ENCODE data around the gene PTPN11.
"Not testable (repeated sequence)": the region's sequence is repeated elsewhere in the genome, so short reads cannot be mapped to it uniquely, and the experiment has no call there.

Gene PTPN11

GRCh38 chr12:112518365-112518735 lies 99.6 kb downstream of the PTPN11 start:
- no peak for DNase-seq

DNA sequence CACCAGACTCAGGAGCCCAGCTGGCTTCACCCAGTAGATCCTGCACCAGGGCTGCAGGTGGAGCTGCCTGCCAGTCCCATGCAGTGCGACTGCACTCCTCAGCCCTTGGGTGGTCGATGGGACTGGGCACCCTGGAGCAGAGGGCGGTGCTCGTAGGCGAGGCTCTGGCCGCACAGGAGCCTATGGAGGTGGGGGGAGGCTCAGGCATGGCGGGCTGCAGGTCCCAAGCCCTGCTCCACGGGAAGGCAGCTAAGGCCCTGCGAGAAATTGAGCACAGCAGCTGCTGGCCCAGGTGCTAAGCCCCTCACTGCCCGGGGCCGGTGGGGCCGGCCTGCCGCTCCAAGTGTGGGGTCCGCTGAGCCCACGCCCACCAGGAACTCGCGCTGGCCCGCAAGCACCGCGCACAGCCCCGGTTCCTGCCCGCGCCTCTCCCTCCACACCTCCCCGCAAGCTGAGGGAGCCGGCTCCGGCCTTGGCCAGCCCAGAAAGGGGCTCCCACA lies 101.1 kb downstream of the PTPN11 start:
- not testable (repeated sequence) for DNase-seq

GRCh38 chr12:112523856-112524255 lies 105.1 kb downstream of the PTPN11 start:
- DNase-seq: no peak

- DNase-seq: no peak
Measured at GRCh38 chr12:112524269-112524668, 105.5 kb downstream of the PTPN11 start.

- no peak for DNase-seq
Measured at GRCh38 chr12:112524676-112525425, 106.1 kb downstream of the PTPN11 start.

GRCh38 chr12:112525426-112525809 lies 106.7 kb downstream of the PTPN11 start:
- no peak for DNase-seq

DNA sequence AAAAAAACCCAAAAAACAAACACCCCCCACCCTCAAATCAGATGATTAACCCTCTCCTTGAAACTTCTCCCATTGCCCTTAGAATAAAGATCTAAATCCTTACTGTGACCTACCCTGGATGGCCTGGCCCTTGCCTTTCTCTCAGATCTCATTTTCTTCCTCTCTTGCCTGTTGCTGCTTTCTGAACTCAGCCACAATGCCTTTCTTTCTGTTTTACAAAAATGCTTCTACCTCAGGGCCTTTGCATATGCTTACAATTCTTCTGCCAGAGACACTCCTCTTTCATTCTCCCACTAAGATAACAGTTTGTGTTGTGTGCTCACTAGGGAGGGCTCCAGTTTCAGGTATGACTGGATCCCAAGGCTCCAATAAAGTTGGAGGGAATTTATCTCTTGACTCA lies 108.3 kb downstream of the PTPN11 start:
- no peak for DNase-seq

DNA sequence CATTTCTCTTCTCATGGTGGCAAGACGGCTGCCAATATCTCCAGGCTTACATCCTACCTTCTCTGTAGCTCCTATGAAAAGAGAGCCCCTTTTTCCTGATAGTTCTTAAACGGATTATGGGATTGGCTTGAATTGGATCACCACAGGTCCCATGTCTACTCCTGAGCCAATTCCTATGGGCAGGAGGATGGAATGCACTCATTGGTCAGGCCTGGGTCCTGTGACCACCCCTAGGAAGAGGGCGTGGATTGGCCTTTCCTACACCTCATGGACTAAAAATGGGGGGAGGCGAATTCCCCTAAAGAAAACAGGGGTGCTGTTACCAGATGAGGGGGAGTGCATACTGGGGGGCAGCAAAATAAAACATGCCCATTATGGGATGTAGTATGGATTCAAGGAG lies 108.8 kb downstream of the PTPN11 start:
- DNase-seq: no peak

- DNase-seq: no peak
Measured at GRCh38 chr12:112528521-112528920, 109.8 kb downstream of the PTPN11 start.

DNA sequence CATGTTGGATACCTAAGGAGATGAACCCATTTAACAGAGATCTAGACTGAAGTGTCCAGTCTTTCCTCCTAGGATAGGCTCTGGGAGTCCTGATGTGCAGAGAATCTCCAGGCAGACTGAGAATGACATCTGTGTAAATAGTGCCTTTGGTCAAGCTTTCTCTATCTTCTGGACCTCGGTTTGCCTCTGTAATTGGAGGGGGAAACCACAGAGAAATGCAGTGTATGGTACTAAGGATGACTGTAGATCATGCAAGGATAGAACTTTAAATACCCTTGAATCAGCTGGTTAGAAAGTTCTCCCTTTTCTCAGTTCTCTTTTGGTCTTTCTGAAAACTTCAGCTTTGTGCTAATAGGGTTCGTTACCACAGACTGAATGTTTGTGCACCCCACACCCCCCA lies 112.2 kb downstream of the PTPN11 start:
- DNase-seq: no peak

DNA sequence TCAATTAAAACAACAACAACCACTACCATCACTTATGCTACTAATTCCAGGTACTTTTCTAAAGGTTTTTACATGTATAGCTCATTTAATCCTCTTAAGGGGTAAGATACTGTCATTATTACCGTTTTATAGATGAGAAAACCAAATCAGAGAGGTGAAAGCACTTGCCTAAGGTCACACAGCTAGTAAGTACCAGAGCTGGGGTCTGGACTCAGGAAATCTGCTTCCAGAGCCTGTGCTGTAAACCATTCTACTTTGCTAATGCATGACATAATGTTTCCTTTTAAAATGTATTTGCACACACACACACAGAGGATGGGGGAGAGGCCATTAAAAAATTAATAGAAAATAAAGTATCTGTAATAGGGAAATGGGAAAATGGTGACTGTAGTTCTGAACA lies 113.4 kb downstream of the PTPN11 start:
- DNase-seq: no peak

DNA sequence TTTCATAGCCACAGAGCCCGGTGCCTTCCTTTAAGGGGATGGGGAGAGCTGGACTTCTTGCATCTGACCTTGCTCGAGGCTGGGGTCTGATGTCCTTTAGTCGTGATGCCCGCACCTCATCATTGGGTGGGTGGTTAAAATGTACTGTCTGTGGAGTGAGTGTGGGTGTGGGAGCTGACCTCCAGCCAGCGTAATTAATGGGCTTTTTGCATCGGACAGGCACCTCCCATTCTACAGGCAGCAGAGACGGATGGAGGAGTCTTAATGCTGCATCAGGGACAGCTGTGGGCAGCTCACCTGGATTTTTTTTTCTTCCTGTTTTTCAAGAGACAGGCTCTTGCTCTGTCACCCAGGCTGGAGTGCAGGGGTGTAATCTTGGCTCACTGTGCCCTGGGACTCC lies 114.8 kb downstream of the PTPN11 start:
- no peak for DNase-seq

GRCh38 chr12:112535017-112535416 lies 116.3 kb downstream of the PTPN11 start:
- DNase-seq: no peak

DNA sequence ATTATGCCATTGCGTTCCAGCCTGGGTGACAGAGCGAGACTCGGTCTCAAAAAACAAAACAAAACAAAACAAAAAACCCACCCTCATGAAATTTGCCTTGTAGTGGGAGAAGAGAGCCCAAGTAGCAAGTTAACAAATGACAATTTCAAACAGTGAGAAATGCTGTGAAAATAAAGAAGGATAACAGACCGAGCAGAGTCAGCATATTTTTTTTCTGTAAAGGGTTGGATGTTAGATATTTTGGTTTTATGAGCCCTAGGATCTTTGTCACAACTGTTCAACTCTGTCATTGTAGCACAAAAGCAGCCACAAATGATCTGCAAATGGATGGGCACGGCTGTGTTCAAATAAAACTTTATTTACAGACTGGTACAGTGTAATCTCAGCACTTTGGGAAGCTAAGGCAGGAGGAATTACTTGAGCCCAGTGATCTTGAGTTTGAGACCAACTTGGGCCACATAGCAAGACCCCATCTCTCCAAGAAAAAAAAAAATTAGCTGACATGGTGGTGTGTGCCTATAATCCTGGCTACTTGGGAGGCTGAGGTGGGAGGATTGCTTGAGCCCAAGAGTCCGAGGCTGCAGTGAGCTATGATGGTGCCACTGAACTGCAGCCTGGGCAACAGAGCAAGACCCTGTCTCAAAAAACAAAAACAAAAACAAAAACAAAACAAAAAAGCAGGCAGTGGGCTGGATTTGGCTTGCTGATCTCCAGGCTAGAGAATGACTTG lies 117.1 kb downstream of the PTPN11 start:
- DNase-seq: no peak

DNA sequence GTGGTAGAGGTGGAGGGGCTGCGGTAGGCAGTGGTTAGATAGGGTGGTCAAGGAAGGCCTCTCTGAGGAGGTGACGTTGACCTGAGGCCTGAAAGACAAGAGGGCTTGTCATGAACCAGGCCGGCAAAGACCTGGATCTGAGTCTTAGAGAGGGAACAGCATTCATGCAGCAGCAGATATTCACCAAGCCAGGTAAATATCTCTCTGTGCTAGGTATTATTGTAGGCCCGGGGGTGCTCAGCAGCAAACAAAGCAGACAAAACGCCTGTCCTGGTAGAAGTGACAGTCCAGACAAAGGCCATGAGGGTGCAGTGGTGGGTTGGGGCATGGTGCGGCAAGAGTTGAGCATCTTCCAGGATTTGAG lies 117.6 kb downstream of the PTPN11 start:
- no peak for DNase-seq

DNA sequence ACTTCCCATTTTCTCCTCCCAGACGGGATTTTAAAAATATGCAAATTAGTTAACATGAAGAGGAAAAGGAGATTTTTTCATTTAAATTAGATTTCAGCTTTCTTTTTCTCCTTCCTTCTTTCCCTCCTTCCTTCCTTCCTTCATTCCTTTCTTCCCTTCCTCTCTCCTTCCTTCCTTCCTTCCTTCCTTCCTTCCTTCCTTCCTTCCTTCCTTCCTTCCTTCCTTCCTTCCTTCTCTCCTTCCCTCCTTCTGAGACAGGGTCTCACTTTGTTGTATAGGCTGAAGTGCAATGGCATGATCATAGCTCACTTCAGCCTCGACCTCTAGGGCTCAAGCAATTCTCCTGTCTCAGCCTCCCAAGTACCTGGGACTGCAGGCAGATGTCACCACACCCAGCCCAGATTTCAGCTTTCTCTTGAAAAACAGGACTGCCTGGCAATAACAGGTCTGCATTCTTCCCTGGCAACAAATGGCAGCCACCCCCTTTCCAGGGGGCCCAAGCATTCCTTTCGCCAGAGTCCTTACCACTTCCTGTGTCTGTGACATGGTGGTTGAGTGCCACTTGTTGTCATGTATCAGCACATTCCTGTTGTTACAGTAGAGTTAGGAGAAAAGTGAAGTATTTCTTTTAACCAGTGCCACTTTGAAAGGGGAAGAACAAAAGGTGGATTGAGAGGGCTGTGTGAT lies 119.1 kb downstream of the PTPN11 start:
- no peak for DNase-seq

DNA sequence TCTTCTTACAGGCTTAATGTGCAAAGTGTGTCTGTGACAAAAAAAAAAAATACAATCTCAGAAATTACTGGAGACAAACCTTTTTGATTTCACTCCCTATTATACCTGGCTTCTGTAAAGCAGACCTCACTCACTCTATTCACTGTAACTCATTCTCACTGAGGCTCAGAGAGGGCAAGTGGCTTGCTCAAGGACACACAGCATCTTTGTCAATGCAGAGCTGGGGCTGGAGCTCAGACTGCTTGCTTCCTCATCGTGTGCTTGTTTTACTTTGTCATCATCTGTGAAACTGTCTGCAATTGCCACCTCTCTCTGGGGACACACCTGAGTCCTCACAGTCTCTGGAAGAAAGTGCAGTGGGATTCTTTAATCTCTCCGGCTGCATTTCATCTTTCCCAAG lies 120.0 kb downstream of the PTPN11 start:
- DNase-seq: no peak

- DNase-seq: no peak
Measured at GRCh38 chr12:112539221-112539620, 120.5 kb downstream of the PTPN11 start.

DNA sequence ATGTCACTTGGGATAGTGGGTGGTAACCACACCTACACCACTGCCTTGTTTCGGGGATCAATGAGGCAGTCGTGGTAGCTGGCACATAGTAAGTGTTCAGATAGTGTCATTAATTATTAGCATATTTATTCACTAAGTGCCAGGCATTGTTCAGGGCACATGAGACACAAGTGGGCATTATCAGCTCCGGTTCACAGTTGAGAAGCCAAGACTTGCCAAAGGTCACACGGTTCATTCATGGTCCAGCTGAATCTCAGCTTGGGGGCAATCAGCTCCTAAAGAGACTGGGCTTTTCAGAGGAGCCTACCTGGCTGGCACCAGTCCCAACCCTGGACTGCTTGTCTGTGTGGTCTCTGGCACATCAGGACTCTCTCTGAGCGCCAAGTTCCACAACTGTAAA lies 121.3 kb downstream of the PTPN11 start:
- no peak for DNase-seq

DNA sequence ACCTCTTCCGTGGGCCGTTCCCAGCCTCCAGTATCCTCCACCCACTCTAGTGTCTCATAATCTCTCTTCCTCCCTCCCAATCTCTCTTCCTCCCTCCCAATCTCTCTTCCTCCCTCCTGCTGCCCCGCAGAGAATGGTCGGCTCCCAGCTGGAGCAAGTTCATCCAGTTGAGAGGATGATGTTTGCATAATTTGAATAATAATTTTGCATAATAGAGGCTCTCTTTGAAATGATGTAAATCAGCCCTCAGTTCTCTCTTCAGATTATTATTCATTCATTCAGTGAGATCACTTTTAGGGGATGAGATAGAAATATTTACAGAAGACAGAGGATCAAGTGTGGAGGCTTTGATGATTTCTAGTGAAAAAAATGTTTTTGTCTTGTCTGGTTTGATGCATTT lies 125.0 kb downstream of the PTPN11 start:
- no peak for DNase-seq

- no peak for DNase-seq
Measured at GRCh38 chr12:112546339-112546738, 127.6 kb downstream of the PTPN11 start.

GRCh38 chr12:112546996-112547395 lies 128.2 kb downstream of the PTPN11 start:
- no peak for DNase-seq

DNA sequence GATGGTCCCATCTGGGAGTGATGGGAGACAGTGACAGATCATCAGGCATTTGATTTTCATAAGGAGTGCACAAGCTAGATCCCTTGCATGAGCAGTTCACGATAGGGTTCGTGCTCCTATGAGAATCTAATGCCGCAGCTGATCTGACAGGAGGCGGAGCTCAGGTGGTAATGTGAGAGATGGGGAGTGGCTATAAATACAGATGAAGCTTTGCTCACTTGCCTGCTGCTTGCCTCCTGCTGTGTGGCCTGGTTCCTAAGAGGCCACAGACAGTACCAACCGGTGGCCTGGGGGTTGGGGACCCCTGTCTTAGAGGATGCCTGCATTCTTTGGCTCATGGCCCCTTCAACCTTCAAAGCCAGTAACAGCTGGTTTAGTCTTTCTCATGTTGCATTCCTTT lies 130.3 kb downstream of the PTPN11 start:
- no peak for DNase-seq

- no peak for DNase-seq
Measured at GRCh38 chr12:112551681-112552080, 132.9 kb downstream of the PTPN11 start.

Measured in COR-L47 (cell line).